GM21381 (cell line): Measurements from ENCODE around the gene ZC3H13.

Experiments
- ATAC-seq: cut with Tn5 transposase; IDR thresholded peaks from one replicate; pipeline ENCODE4 v1.9.1; 2021; ENCODE audit warnings: mild to moderate bottlenecking, moderate library complexity; ENCODE audit not compliant: unreplicated experiment

ZC3H13 gene, protein sequence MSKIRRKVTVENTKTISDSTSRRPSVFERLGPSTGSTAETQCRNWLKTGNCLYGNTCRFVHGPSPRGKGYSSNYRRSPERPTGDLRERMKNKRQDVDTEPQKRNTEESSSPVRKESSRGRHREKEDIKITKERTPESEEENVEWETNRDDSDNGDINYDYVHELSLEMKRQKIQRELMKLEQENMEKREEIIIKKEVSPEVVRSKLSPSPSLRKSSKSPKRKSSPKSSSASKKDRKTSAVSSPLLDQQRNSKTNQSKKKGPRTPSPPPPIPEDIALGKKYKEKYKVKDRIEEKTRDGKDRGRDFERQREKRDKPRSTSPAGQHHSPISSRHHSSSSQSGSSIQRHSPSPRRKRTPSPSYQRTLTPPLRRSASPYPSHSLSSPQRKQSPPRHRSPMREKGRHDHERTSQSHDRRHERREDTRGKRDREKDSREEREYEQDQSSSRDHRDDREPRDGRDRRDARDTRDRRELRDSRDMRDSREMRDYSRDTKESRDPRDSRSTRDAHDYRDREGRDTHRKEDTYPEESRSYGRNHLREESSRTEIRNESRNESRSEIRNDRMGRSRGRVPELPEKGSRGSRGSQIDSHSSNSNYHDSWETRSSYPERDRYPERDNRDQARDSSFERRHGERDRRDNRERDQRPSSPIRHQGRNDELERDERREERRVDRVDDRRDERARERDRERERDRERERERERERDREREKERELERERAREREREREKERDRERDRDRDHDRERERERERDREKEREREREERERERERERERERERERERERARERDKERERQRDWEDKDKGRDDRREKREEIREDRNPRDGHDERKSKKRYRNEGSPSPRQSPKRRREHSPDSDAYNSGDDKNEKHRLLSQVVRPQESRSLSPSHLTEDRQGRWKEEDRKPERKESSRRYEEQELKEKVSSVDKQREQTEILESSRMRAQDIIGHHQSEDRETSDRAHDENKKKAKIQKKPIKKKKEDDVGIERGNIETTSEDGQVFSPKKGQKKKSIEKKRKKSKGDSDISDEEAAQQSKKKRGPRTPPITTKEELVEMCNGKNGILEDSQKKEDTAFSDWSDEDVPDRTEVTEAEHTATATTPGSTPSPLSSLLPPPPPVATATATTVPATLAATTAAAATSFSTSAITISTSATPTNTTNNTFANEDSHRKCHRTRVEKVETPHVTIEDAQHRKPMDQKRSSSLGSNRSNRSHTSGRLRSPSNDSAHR (N-terminal part only)

DNA sequence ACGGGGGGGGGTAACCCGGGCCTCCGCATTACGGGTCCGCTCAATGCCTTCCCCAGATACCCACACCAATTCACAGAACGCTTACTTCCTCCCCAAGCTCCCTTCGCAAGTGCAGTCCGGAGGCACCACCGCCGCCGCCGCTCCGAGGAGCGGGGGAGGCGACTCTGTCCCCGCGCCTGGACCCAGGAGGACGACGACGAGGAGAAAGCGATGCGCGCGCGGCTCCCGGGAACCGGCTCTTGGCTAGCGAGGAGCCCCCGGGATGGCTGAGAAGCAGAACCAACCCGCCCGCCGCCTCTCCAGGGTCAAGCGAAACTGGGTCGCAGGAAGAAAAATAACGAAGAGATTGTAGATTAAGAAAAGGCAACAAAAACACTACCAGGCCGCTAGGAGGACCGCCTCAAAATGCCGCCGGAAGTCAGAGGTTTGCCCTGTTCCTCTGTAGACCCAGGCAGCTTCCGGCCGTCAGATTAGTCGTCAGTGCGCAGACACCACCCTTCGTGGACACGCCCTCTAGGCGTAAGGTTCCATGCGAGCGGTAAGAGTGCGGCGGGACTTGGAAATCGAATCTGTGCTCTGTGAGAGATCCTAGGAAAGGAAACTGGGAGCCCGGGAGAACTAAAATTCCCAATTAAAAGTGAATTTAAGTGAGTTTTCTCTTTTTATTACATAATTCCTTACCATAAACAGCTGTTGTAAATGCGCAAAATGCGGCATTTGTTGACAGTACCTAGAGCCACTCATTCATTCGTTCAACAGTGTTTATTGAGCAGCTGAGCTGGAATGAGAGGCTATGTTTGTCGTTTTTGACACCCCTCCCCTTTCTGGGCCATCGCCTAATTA is at the start of gene ZC3H13:
ZC3H13 (minus strand) TSS at position 428 of the 843 bp plus-strand sequence. CDS start 7,239 bp downstream, outside the sequence.
- ATAC-seq: peak; percentile 99

DNA sequence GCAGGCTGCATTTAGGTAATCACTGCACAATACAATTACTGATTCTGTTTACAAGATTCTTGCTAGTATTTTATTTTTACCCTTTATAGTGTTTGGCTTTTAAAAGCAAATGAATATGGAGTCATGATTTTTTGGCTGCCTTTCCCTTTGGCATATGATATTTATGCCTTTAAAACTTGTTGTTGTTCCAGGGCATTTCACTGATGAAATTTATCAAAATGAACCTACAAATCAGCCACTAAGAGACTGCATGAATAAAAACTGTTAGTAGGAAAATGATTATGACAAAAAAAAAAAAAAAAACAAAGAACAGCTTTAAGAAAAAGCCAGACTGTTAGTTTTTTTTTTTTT is 49.7 kb upstream of the ZC3H13 start:
- no peak for ATAC-seq

DNA sequence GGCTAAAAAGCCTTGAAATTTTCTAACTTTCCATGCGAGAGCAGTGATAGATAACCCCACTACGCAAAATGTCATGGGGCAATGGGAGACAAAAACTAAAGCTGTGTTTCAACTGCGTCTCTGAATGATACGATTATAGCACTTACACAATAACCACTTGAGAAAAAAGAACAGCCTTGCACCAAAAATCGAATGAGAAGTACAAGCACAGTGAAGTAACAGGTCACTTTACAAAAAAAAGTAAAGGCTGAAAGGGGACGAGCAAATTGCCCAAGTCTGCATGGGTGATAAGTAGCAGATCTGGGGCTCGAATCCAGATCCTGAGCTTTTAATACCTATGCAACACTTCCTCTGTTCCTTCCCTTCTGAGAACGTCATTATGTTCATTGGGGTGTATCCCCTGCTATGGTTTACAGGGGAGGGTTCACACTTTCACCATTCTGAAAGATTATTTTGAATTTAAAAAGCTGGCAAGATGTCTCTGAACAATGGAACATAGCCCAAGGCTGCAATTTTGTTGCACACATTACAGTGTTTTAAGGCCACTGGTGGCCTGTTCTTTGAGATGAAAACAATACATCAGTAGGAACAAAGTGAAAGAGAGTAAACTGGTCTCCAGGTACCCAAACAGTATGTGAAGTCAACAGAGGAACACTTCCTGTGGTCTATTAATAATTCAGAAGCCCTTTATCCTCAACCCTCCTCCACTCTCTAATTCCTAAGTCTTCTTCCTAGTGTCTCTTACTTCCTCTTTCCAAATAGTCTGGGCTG is 49.1 kb upstream of the ZC3H13 start:
- no peak for ATAC-seq

DNA sequence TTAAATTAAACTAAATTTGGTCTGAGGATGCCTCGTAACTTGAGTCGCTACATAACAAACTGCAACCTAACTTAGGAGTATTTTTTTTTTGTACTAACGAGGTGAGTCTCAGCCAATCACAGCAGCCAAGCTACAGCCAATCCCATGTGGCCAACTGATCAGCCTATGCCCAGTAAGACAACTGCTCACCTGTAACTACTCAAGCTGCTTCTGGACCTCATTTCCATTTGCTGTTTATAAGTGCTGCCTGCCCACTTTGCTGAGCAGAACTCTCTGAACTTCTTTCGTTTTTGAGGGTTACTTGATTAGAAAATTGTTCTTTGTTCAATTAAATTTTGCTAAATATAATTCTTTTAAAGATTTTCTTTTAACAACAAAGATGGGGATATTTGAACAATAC is 48.5 kb upstream of the ZC3H13 start:
- ATAC-seq: no peak

DNA sequence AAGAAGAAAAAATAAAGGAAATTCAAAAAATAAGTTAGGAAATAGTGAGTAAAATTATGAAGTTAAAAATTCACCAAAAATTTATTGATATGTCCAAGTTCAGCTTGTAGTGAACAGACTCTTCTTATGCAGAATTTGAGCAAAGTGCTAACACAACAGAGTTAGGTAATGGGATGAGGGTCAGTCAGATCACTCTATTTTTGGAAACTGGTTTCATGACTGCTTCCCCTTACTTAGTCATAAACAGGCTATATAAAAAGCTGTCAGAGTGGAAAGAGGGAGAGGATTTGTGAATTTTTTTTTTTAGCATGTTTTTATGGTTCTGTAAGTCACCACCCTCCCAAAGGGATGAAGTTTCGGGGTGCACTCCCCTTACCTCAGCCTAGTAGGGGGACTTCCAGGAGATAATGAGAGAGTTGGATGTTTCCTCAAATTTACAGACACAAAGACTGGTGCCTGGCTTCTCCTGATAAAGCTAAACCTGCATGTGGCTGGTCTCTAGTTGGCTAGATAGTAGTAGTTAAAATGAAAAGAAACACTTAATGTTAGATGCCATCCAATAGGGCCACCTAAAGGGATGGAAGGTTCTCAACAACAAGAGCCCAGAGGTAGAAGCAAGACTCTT is 47.8 kb upstream of the ZC3H13 start:
- ATAC-seq: no peak

DNA sequence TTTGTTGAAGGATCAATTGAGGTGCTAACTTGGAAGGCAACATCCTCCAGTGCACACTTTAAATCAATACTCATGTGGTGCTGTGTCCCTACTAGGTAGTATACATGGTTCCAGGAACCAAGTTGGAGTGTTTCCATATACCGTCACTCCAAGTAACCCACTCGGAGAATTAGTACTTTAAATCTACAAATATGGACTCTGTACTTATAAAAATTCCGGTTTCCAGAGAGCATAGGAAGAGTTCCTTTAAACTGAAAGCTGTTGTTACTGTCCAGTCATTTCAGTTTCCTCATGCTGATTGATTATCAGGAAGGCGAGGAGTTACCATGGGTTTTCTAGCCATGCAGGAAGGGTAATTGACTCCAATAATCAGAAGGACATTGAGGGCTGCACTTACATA is 45.1 kb upstream of the ZC3H13 start:
- ATAC-seq: no peak

DNA sequence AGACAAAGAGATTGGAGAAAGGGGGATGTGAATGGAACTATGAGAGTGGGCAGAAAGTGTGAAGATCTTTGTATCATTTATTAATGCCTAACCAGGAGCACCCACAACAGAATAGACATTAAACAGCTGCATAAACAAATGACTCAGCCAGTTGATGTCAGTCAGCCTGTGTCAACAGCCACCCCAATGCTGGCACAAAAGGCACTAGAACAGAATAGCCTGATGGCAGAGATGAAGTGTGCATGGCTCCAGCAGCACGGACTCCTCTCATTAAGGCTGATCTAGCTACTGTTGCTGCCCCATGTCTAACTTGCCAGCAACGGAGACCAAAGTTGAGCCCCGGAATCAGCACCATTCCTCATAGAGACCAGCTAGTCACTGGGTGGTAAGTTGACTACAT is 44.5 kb upstream of the ZC3H13 start:
- no peak for ATAC-seq

DNA sequence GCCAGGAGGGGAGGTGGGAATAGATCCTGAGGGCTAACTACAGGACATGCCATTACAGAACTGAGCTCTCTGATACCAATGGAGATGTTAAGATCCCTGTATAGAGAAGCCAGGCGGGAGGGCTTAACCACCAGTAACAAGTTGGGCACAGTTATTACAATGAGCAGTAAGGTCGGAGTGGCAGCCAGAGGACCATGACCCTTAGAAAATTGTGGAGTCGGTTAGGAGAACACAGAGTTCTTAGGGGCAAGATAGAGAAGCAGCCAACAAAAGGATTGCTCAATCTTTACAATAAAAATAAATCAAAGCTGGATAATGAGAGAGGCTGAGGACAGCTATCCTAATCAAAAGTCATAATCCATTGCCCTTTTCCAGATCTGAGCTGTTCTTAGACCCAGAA is 41.9 kb upstream of the ZC3H13 start:
- no peak for ATAC-seq

DNA sequence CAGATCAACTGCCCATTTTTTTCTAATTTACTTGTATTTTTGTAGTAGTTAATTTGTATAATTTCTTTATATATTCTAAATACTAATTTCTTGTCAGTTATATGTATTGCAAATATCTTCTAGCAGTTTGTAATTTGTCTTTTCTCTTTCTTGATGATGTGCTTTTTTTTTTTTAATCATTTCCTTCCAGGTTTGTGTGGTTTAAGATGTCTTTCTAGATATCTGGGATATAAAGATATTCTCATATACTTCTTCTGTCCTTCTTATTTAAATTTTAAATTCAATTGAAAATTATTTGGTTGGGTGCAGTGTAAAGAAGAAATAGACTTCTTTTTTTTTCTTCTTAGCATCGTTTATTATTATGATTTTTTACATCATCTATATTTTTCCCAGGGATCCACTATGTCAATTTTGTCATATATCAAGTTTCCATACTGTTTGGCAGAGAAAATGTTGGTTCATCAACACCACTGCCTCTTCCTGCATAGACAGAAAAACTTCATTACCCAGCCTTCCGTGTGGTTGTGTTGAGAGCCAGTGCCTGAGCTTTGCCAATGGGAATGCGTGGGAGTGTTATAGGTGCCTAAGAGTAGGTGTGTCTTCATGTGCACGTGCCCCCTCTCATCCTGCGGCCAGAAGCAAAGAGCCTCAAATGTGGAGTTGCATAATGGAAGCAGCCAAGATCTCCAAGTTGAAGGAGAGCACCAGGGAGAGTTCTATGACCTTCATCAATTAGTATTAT is 36.4 kb upstream of the ZC3H13 start:
- ATAC-seq: no peak

DNA sequence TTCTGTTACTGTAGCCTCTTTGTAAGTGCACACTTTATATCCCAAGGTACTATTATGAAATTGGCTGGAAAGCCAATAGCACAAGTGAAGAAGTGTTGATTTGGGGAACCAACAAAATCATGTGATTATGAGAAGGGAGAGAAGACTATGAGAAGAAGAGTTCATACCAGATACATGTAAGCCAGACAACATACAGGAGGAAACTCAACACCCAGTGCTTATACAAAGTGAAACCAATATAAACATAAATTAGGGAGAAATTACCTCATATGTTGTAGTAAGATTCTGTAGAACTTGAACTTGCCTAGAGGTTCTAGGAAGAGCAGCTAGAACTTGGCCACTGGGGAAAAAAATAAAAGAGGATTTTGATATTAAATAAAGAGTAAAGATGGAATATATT is 34.9 kb upstream of the ZC3H13 start:
- no peak for ATAC-seq

DNA sequence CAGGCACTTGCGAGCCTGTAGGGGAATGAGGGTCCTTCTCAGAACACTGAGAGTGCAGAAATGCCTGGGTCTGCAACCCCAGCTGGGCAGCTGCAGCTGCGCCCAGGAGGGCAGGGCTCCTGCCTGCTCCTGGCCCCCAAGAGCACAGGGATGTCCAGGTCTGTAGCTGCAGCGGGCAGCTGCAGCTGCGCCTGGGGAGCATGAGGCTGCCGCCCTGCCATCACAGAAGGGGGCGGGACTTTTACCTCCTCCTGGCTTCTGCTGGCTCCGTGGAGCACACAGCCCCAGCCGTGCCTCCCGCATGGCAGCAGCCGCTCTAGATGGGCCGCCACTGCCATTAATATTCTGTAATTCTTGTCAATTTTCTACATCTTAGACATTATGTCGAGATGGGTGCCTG is 34.4 kb upstream of the ZC3H13 start:
- ATAC-seq: no peak

DNA sequence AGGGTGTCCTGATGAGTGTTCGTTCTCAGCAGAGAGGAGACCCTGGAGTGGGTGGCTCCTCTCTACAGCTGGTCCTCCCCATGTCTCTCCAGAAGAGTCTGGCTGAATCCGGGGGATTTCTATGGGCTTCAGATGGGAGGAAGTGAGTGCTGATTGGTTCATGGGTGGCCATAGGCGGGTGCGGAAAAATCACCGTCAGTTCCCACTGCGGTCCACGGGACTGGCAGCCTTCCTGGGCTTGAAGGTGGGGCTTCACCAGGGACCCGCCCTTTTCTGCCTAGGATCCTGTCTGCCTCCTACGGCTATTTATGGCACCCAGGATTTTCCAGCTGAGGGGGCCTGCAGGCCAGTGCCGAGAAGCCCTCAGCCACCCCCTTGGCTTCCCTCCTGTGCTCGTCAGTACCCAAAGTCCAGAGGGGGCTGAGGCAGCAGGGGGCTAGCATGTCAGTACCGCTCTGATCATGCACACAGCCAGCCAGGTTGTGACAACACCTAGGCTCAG is 33.9 kb upstream of the ZC3H13 start:
- ATAC-seq: no peak

DNA sequence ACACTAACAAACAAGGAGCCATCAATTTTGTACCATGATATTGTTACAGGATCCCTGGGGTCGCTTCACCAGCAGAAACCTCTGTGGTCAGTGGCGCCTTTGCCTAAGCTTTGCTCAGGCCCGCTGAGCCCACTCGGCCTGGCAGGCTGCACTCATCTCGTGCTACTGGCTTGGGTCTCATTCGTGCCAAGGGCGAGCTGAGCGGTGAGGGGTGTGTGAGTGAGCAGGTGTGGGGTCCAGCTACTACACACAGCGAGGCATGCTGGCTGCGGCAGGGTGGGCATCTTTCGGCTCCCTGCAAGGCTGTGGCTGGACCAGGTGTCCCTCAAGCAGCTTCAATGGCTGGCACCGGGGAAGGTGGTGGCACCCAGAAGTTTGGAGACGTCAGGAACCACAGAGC is 33.2 kb upstream of the ZC3H13 start:
- no peak for ATAC-seq

DNA sequence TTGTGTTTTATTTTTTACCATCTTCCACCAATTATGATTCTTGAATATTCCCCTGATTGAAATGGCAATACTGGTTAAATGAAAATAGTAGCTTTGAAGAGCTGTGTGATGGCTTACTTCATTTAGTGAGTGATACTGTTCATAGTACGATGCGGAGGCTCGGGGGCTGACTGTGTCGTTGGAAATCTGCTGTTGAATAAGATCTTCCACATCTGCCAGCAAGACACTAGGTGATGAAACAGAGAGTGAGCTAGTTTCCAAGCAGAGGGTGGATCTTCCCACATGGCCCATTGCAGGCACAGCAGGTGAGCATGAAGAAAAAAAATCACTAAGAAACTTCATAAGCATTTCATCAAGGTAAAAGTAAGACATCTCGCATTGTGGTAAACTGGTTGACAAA is 29.8 kb upstream of the ZC3H13 start:
- ATAC-seq: no peak

DNA sequence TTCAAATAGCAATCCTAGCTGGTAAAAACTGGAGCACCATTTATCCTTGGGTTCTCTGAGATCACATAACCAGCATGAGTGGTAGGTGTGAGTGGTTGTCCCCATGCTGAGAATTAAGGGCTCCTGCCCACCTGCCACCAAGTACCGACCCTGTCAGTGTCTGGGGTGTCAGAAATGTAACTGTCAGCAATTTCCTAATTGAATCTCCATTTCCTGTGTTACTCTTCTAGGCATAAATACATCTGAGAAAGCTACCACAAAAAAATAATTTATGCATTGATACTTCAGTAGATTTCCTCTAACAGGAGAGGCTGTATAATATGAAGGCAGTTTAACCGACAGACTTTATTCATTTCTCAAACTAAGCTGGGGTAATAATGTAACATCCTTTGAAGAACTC is 27.2 kb upstream of the ZC3H13 start:
- ATAC-seq: no peak

DNA sequence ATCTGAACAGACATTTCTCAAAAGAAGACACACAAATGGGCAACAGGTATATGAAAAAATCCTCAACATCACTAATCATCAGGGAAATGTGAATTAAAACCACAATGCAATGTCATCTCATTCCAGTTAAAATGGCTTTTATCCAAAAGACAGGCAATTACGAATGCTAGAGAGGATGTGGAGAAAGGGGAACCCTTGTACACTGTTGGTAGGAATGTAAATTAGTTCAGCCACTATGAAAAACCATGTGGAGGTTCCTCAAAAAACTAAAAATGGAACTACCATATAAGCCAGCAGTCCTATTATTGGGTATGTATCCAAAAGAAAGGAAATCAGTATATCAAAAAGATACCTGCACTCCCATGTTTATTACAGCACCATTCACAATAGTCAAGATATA is 24.7 kb upstream of the ZC3H13 start:
- no peak for ATAC-seq

DNA sequence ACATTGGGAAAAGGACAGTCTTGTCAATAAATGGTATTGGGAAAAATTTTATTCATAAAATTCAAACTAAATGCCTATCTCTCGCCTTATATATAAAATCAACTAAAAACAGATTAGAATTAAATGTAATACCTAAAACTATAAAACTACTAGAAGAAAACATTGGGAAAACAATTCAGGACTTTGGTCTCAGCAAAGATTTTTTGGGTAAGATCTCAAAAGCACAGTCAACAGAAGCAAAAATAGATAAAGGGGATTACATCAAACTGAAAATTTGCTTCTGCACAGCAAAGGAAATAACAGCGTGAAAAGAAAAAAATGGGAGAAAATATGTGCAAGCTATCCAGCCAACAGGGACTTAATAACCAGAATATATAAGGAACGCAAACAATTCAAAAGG is 24.3 kb upstream of the ZC3H13 start:
- no peak for ATAC-seq

DNA sequence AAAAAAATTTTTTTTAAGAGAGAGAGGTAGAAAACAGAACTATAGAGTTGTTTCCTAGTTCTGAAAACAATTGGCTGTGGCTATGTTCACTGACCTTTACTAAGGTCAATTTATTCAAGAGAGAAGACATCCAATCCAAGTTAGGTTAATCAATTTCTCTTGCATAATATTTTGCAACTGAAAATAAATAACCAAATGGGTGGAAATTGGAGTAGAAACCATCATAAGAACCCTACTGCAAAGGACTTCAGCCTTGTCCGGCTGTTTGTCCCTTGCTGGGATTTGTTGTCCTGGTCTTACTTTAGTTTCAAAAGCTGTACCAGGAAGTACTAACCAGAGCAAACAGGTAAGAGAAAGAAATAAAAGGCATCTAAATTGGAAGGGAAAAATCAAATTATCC is 23.3 kb upstream of the ZC3H13 start:
- ATAC-seq: no peak
